ENCODE measurements around the gene SLC35F4. TPM values are rescaled to one million over a fixed set of nuclear protein-coding genes. Genes with fewer than 3 reads are reported as not detected.

Gene SLC35F4
- total and polyA plus RNA-seq, 2 of the 8 experiments (the other 6 are each of a cell fraction or from before 2014, with no cell fraction given) = not detected

- H4K8ac ChIP-seq (ENCODE audit: extremely low read depth, insufficient read depth, low read length) = no peak overlapping the region
- no peaks in the 10 kb centered on the region for H3K27me3 ChIP-seq (replicated peaks in 1 of 4; ENCODE audit: control insufficient read depth in 3 of 4, extremely low read depth in 1 of 4, insufficient read depth in 3 of 4, low read length in 3 of 4)
- POLR2A ChIA-PET (ENCODE audit: partially characterized antibody) = no interaction called here
- DNase-seq (ENCODE audit: low read depth in 1 of 2, low spot score in 2 of 2) = no peak
- no peak overlapping the region for H2BK120ac ChIP-seq (replicated peaks; ENCODE audit: low read depth, low read length)
- H3K79me2 ChIP-seq (ENCODE audit: control insufficient read depth in 1 of 2, insufficient read depth in 2 of 2, low read length in 2 of 2) = no peaks in the 10 kb centered on the region
- H4K91ac ChIP-seq (replicated peaks; ENCODE audit: insufficient read length, low read length) = no peak overlapping the region
- H4K20me1 ChIP-seq (replicated peaks in 1 of 2; ENCODE audit: control insufficient read depth in 1 of 2, insufficient read depth in 2 of 2, low read length in 2 of 2) = no peaks in the 10 kb centered on the region
- no peak overlapping the region for H4K5ac ChIP-seq (ENCODE audit: insufficient read length, low read depth, low read length)
- FAIRE-seq = no peak
- no peak overlapping the region for H2BK5ac ChIP-seq (ENCODE audit: low read depth, low read length)
- H3K4me3 ChIP-seq (ENCODE audit: extremely low read depth in 1 of 4, insufficient read depth in 2 of 4, low read depth in 3 of 4, low read length in 4 of 4) = no peak overlapping the region
- no peak overlapping the region for H2BK12ac ChIP-seq (ENCODE audit: low read depth, low read length)
- no peak overlapping the region for H3K14ac ChIP-seq (ENCODE audit: insufficient read length)
- H3K56ac ChIP-seq (replicated peaks; ENCODE audit: insufficient read length, low read depth, low read length) = no peak overlapping the region
- no peak overlapping the region for H2BK20ac ChIP-seq (ENCODE audit: low read length)
- no peaks in the 10 kb centered on the region for H3K79me1 ChIP-seq (ENCODE audit: low read depth, low read length)
- H3K4me1 ChIP-seq (replicated peaks in 1 of 4; ENCODE audit: control insufficient read depth in 3 of 4, insufficient read depth in 4 of 4, low read length in 3 of 4) = peaks cover 0 to 5% (median 0%) of the 10 kb centered on the region in 4 experiments; a peak in 1 of 7 replicates
- CTCF ChIA-PET (ENCODE audit: partially characterized antibody) = interaction anchor here (1.0 to 2.2 kb wide), 2 partner anchors 13 to 32 kb away, joined by 3 to 5 read pairs; no protein-coding TSS in a partner anchor
- H3K4ac ChIP-seq (replicated peaks; ENCODE audit: insufficient read length, low read depth, low read length) = peak overlapping the region; percentile 44
- no peak overlapping the region for H3K27ac ChIP-seq (ENCODE audit: low read depth, low read length)
- no peak overlapping the region for H3K4me2 ChIP-seq (ENCODE audit: insufficient read depth in 1 of 2, low read depth in 2 of 2, low read length in 2 of 2)
- no peak overlapping the region for H3K23ac ChIP-seq (ENCODE audit: insufficient read length)
- no peaks in the 10 kb centered on the region for H3K9me3 ChIP-seq (ENCODE audit: insufficient read depth in 2 of 2, low read depth in 1 of 2, low read length in 1 of 2)
- 93% methylated on average over 3 of the region's 3 CpGs; no CpG with 5 or more reads in 1 of the 2 experiments for WGBS, 2 experiments (ENCODE audit: extremely low coverage in 1 of 2, insufficient coverage in 1 of 2, insufficient read length in 1 of 2, insufficient replicate concordance in 2 of 2, low coverage in 1 of 2, low lambda C conversion rate in 2 of 2, missing lambda C conversion rate in 1 of 2)
- H3K23me2 ChIP-seq (ENCODE audit: low read depth, low read length) = no peaks in the 10 kb centered on the region
- no peak overlapping the region for H3K9ac ChIP-seq (replicated peaks in 1 of 4; ENCODE audit: extremely low read depth in 1 of 4, low read depth in 3 of 4, low read length in 3 of 4)
- no peak overlapping the region for H2AK5ac ChIP-seq (ENCODE audit: low read depth, low read length)
- H2AFZ ChIP-seq (ENCODE audit: low read length) = peak overlapping the region; percentile 36; the same call in 1 of the 2 replicates
- no peak overlapping the region for H3K18ac ChIP-seq (ENCODE audit: extremely low read depth, low read length)
- H3K36me3 ChIP-seq (ENCODE audit: control insufficient read depth in 2 of 4, insufficient read depth in 4 of 4, low read length in 3 of 4) = no peaks in the 10 kb centered on the region
- no peak overlapping the region for H2BK15ac ChIP-seq (ENCODE audit: low read length)
- TF ChIP-seq MAFK (IDR thresholded peaks at IDR 0.05; ENCODE audit: low read depth, low read length) = no peak
- no peak for TF ChIP-seq RFX5 (IDR thresholded peaks at IDR 0.05; ENCODE audit: borderline replicate concordance, low read depth, low read length)
- TF ChIP-seq ATF3 (IDR thresholded peaks at IDR 0.05; ENCODE audit: insufficient read depth, low read depth, low read length) = no peak
- TF ChIP-seq SP2 (IDR thresholded peaks at IDR 0.05; ENCODE audit: low read length) = no peak
- TF ChIP-seq SAP30 (IDR thresholded peaks at IDR 0.05; ENCODE audit: insufficient read depth, insufficient replicate concordance, low read length) = no peak
- no peak for TF ChIP-seq CTCF (IDR thresholded peaks at IDR 0.05; ENCODE audit: control extremely low read depth in 1 of 3, insufficient read depth in 1 of 3, low read depth in 1 of 3, low read length in 3 of 3)
- no peak for TF ChIP-seq PHF8 (conservative IDR thresholded peaks at IDR 0.05; ENCODE audit: low read depth, low read length)
- no peak for TF ChIP-seq RXRA (IDR thresholded peaks at IDR 0.05; ENCODE audit: insufficient read depth, low read depth, low read length)
- no peak for TF ChIP-seq NRF1 (IDR thresholded peaks at IDR 0.05; ENCODE audit: low read depth, low read length)
- TF ChIP-seq TAF7 (optimal IDR thresholded peaks at IDR 0.05; ENCODE audit: borderline replicate concordance, low read depth, low read length) = no peak
- TF ChIP-seq JUND (IDR thresholded peaks at IDR 0.05; ENCODE audit: low read length) = no peak
Observed at GRCh38 chr14:57834961-57835360, 30.9 kb downstream of the SLC35F4 start.
